ENCODE data around the gene CORO2A. TPM values are rescaled to one million over a fixed set of nuclear protein-coding genes. Genes with fewer than 3 reads are reported as not detected.

CORO2A gene
- total RNA-seq, 4 donors from 2014 or later, result 0.42 to 2.7 (median 1.9) TPM

DNA sequence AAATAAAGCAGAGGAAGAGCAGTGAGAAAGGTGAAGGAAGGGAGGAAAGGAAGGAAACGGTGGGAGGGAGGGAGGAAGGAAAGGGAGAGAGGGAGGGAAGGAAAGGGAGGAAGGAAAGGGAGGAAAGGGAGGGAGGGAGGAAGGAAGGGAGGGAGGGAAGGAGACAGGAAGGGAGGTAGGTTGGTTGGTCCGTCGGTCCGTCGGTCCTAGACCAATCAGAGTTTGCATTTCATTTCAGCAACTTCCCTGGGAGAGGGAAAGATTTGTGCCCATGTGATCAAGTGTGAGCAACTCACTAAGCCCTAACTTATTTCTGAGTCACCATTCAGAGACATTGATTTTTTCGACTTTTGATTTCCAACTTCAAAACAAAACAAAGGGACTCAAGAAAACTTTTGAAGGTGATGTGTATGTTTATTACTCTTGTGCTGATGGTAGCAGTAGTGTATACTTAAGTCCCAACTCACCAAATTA lies 117.1 kb downstream of the CORO2A start:
- H3K4me3 ChIP-seq, result no peak overlapping the region
- no peak for DNase-seq (ENCODE audit: extremely low spot score)
- no peaks in the 10 kb centered on the region for H3K9me3 ChIP-seq
- peaks cover 6 to 20% (median 12%) of the 10 kb centered on the region in 4 donors for H3K4me1 ChIP-seq
- H3K27ac ChIP-seq (replicated peaks in 1 of 4), result peak overlapping the region in 3 of 4 donors; percentile 11 to 32 (median 24)
- TF ChIP-seq POLR2AphosphoS5 (IDR thresholded peaks at IDR 0.05) (no peak), EP300 (IDR thresholded peaks at IDR 0.05) (no peak), POLR2A (IDR thresholded peaks at IDR 0.05; ENCODE audit: low read depth) (no peak), CTCF (IDR thresholded peaks at IDR 0.05) (no peak)
- H3K36me3 ChIP-seq, result peaks cover 0 to 29% (median 20%) of the 10 kb centered on the region in 4 donors
- no peaks in the 10 kb centered on the region for H3K27me3 ChIP-seq
- intact Hi-C loops (cut with DNase I), result loop anchor here (2.0 to 5.0 kb wide), 2 partner anchors 127 to 187 kb away; no protein-coding TSS in a partner anchor
- WGBS, result 60% methylated on average over 6 of the region's 6 CpGs

DNA sequence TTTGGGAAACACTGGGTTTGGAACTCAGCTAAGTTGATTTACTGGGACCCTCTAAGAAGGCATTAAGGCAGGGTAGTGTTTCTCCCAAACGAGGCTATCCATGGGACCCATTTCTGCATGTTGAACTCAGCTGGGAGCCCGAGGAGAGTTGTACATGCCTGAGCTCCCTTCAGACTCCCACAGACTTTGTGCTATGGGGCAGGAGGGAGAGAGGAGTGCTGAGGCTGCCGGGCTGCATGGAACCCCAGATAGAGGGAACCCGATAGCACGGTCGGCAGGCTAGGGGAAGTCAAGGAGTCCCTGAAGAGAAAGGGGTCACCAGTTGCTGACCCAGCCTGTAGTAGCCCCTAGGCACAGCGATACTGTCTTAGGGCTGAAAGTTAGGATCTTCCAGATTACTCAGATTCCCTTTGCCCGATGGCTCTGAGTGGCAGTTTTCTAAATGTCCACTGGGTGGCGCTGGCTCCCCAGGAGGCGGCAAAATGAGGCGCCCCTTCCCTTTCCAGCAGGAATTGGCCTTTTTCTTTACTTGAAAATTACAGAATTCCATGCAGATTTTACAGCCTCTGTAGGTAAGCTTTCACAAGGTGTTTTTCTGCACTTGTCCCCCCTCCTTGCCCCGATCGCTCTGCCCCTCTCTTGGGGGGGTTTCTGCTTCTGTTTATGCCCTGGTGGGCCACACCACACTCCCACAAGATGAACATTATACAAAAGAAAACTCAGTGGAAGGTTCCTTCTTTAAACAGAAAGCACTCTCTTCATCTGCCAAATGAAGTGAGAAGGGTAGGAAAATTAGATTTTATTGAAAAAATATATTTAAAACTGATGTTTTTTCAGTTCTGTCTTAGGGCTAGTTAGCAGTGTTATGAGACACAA lies 118.1 kb downstream of the CORO2A start:
- 38% methylated on average over 11 of the region's 13 CpGs for WGBS
- TF ChIP-seq POLR2AphosphoS5 (IDR thresholded peaks at IDR 0.05) (no peak), CTCF (IDR thresholded peaks at IDR 0.05) (peak; percentile 72 to 92 (median 80)), EP300 (IDR thresholded peaks at IDR 0.05) (no peak)
- intact Hi-C loops (cut with DNase I), result loop anchor here (2.0 kb wide), 1 partner anchor 188 kb away; no protein-coding TSS in a partner anchor
- H3K4me1 ChIP-seq, result peaks cover 6 to 20% (median 10%) of the 10 kb centered on the region in 4 donors
- peak overlapping the region in 3 of 4 donors; percentile 15 to 32 (median 24) for H3K27ac ChIP-seq (replicated peaks in 1 of 4)
- H3K4me3 ChIP-seq, result no peak overlapping the region
- no peaks in the 10 kb centered on the region for H3K27me3 ChIP-seq
- DNase-seq (ENCODE audit: extremely low spot score), result no peak
- peaks cover 0 to 21% (median 12%) of the 10 kb centered on the region in 4 donors for H3K36me3 ChIP-seq
- no peaks in the 10 kb centered on the region for H3K9me3 ChIP-seq

- intact Hi-C loops (cut with DNase I), result no loop called here
- no peaks in the 10 kb centered on the region for H3K9me3 ChIP-seq
- no peak overlapping the region for H3K4me3 ChIP-seq
- H3K27me3 ChIP-seq, result no peaks in the 10 kb centered on the region
- no peak for DNase-seq (ENCODE audit: extremely low spot score)
- peaks cover 6 to 20% (median 10%) of the 10 kb centered on the region in 4 donors for H3K4me1 ChIP-seq
- 95% methylated on average over 9 of the region's 9 CpGs for WGBS
- H3K36me3 ChIP-seq, result peaks cover 0 to 17% (median 3%) of the 10 kb centered on the region in 4 donors
- H3K27ac ChIP-seq (replicated peaks in 1 of 4), result no peak overlapping the region
- TF ChIP-seq EP300 (IDR thresholded peaks at IDR 0.05) (no peak), CTCF (IDR thresholded peaks at IDR 0.05) (no peak), POLR2AphosphoS5 (IDR thresholded peaks at IDR 0.05) (no peak), POLR2A (IDR thresholded peaks at IDR 0.05; ENCODE audit: low read depth) (no peak)
Observed at GRCh38 chr9:98071737-98072136, 120.7 kb downstream of the CORO2A start.

Small RNA genes lying within 50 kb of the gene (small RNA-seq; reads per million reads assigned to genes)
- gene MIR6854 (0 reads per million in 3 donors), gene RF00017 (0 reads per million in 3 donors)

Other genes starting within 250 kb of the CORO2A start
- gene ANP32B, start 209.3 kb downstream of the CORO2A start, total RNA-seq, result 10 to 100 TPM; 30.2 to 52.7 (median 39.9) TPM
- gene NANS, start 135.9 kb downstream of the CORO2A start, total RNA-seq, result 10 to 100 TPM; 25.3 to 54.7 (median 37.3) TPM
- gene TRIM14, start 73.4 kb downstream of the CORO2A start, total RNA-seq, result 10 to 100 TPM in 2 of 4 donors, 1 to 10 TPM in 2; 6.1 to 14.9 (median 11.2) TPM
- 10 to 100 TPM in 1 of 4 donors, 1 to 10 TPM in 3; 5.0 to 12.4 (median 7.3) TPM for gene TBC1D2, start 63.0 kb upstream of the CORO2A start, total RNA-seq

All from esophagus muscularis mucosa (tissue), 4 donors.